HG02840 (cell line): ENCODE results near the gene IRX2.

ENCODE experiments used
- ATAC-seq: cut with Tn5 transposase; IDR thresholded peaks from one replicate; pipeline ENCODE4 v1.9.1; 2021; ENCODE audit warnings: mild to moderate bottlenecking, moderate library complexity, moderate number of reproducible peaks; ENCODE audit not compliant: unreplicated experiment, low FRiP score

Gene IRX2

GRCh38 chr5:2751592-2752021 lies at the start of gene IRX2:
Gene IRX2 (minus strand): TSS chr5:2751677. CDS start chr5:2751413, 264 bp downstream.
- ATAC-seq: no peak

GRCh38 chr5:2800035-2800434 lies 48.6 kb upstream of the IRX2 start:
- no peak for ATAC-seq

GRCh38 chr5:2797981-2798380 lies 46.5 kb upstream of the IRX2 start:
- ATAC-seq: no peak

GRCh38 chr5:2797160-2797559 lies 45.7 kb upstream of the IRX2 start:
- ATAC-seq: no peak

- no peak for ATAC-seq
Measured at GRCh38 chr5:2783223-2783622, 31.7 kb upstream of the IRX2 start.

- no peak for ATAC-seq
Measured at GRCh38 chr5:2782658-2783057, 31.2 kb upstream of the IRX2 start.

GRCh38 chr5:2780421-2781171 lies 29.1 kb upstream of the IRX2 start:
- ATAC-seq: no peak

GRCh38 chr5:2779459-2779858 lies 28.0 kb upstream of the IRX2 start:
- no peak for ATAC-seq

GRCh38 chr5:2776337-2777302 lies 25.1 kb upstream of the IRX2 start:
- no peak for ATAC-seq

GRCh38 chr5:2773327-2773726 lies 21.9 kb upstream of the IRX2 start:
- no peak for ATAC-seq

- ATAC-seq: no peak
Measured at GRCh38 chr5:2767089-2767488, 15.6 kb upstream of the IRX2 start.

GRCh38 chr5:2764581-2764980 lies 13.1 kb upstream of the IRX2 start:
- no peak for ATAC-seq

GRCh38 chr5:2763533-2763794 lies 12.0 kb upstream of the IRX2 start:
- ATAC-seq: no peak

GRCh38 chr5:2762744-2763532 lies 11.5 kb upstream of the IRX2 start:
- no peak for ATAC-seq

- ATAC-seq: no peak
Measured at GRCh38 chr5:2761921-2762488, 10.5 kb upstream of the IRX2 start.

- no peak for ATAC-seq
Measured at GRCh38 chr5:2759696-2760461, 8.4 kb upstream of the IRX2 start.

- ATAC-seq: no peak
Measured at GRCh38 chr5:2759091-2759490, 7.6 kb upstream of the IRX2 start.

GRCh38 chr5:2758632-2759031 lies 7.2 kb upstream of the IRX2 start:
- ATAC-seq: no peak

- no peak for ATAC-seq
Measured at GRCh38 chr5:2757563-2758351, 6.3 kb upstream of the IRX2 start.
